Measurements from ENCODE around the gene PPP2R3C.

DNA sequence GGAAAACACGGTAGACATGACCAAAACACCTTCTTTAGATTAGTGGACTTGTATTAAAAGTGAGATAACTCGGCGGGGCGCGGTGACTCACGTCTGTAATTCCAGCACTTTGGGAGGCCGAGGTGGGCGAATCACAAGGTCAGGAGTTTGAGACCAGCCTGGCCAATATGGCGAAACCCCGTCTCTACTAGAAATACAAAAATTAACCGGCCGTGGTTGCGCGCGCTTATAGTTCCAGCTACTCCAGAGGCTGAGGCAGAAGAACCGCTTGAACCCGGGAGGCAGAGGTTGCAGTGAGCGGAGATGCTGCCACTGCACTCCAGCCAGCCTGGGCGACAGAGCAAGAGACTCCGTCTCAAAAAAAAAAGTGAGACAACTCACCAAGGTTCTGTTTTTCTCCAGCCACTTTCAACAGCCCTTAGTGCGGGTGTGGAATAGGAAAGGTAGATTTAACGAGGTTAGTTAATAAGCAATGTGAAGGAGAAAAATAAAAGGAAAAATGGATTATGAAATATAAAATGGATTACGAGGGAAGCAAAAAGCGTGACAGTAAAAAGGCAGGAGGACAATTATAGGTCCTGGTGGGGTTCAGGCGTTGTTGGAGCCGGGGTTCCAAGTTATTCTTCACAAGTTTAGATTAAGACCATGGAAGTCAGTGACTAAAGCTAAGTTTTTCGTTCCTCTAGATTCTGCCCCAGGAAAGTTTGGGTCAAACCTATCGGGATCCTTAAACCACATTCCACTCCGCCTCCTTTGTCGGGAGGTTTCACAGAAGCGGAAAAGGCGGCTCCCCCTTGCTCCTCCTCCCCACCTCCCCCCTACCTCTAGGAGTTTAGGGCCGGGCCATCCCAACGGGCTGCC is 534 bp downstream of the PPP2R3C start:
- no peak for TF ChIP-seq CREB1 (CRISPR knock-in tag; IDR thresholded peaks at IDR 0.05; ENCODE audit: low read depth)
- TF ChIP-seq POLR2AphosphoS5 (IDR thresholded peaks at IDR 0.05; ENCODE audit: low read depth) = peak; percentile 72
- TF ChIP-seq, protein P1, sequence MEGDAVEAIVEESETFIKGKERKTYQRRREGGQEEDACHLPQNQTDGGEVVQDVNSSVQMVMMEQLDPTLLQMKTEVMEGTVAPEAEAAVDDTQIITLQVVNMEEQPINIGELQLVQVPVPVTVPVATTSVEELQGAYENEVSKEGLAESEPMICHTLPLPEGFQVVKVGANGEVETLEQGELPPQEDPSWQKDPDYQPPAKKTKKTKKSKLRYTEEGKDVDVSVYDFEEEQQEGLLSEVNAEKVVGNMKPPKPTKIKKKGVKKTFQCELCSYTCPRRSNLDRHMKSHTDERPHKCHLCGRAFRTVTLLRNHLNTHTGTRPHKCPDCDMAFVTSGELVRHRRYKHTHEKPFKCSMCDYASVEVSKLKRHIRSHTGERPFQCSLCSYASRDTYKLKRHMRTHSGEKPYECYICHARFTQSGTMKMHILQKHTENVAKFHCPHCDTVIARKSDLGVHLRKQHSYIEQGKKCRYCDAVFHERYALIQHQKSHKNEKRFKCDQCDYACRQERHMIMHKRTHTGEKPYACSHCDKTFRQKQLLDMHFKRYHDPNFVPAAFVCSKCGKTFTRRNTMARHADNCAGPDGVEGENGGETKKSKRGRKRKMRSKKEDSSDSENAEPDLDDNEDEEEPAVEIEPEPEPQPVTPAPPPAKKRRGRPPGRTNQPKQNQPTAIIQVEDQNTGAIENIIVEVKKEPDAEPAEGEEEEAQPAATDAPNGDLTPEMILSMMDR (conservative IDR thresholded peaks at IDR 0.05; ENCODE audit: low read depth in 2 of 2) = no peak
- no peak for TF ChIP-seq EZH2phosphoT487 (IDR thresholded peaks at IDR 0.05; ENCODE audit: unreplicated experiment)
- no peak for TF ChIP-seq EZH2 (IDR thresholded peaks at IDR 0.05; ENCODE audit: low read depth, unreplicated experiment)
- TF ChIP-seq, protein P2, sequence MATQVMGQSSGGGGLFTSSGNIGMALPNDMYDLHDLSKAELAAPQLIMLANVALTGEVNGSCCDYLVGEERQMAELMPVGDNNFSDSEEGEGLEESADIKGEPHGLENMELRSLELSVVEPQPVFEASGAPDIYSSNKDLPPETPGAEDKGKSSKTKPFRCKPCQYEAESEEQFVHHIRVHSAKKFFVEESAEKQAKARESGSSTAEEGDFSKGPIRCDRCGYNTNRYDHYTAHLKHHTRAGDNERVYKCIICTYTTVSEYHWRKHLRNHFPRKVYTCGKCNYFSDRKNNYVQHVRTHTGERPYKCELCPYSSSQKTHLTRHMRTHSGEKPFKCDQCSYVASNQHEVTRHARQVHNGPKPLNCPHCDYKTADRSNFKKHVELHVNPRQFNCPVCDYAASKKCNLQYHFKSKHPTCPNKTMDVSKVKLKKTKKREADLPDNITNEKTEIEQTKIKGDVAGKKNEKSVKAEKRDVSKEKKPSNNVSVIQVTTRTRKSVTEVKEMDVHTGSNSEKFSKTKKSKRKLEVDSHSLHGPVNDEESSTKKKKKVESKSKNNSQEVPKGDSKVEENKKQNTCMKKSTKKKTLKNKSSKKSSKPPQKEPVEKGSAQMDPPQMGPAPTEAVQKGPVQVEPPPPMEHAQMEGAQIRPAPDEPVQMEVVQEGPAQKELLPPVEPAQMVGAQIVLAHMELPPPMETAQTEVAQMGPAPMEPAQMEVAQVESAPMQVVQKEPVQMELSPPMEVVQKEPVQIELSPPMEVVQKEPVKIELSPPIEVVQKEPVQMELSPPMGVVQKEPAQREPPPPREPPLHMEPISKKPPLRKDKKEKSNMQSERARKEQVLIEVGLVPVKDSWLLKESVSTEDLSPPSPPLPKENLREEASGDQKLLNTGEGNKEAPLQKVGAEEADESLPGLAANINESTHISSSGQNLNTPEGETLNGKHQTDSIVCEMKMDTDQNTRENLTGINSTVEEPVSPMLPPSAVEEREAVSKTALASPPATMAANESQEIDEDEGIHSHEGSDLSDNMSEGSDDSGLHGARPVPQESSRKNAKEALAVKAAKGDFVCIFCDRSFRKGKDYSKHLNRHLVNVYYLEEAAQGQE (IDR thresholded peaks at IDR 0.05; ENCODE audit: unreplicated experiment) = no peak
- no peak for TF ChIP-seq ZNF331 (CRISPR knock-in tag; IDR thresholded peaks at IDR 0.05; ENCODE audit: low read depth)
- TF ChIP-seq, protein P3, sequence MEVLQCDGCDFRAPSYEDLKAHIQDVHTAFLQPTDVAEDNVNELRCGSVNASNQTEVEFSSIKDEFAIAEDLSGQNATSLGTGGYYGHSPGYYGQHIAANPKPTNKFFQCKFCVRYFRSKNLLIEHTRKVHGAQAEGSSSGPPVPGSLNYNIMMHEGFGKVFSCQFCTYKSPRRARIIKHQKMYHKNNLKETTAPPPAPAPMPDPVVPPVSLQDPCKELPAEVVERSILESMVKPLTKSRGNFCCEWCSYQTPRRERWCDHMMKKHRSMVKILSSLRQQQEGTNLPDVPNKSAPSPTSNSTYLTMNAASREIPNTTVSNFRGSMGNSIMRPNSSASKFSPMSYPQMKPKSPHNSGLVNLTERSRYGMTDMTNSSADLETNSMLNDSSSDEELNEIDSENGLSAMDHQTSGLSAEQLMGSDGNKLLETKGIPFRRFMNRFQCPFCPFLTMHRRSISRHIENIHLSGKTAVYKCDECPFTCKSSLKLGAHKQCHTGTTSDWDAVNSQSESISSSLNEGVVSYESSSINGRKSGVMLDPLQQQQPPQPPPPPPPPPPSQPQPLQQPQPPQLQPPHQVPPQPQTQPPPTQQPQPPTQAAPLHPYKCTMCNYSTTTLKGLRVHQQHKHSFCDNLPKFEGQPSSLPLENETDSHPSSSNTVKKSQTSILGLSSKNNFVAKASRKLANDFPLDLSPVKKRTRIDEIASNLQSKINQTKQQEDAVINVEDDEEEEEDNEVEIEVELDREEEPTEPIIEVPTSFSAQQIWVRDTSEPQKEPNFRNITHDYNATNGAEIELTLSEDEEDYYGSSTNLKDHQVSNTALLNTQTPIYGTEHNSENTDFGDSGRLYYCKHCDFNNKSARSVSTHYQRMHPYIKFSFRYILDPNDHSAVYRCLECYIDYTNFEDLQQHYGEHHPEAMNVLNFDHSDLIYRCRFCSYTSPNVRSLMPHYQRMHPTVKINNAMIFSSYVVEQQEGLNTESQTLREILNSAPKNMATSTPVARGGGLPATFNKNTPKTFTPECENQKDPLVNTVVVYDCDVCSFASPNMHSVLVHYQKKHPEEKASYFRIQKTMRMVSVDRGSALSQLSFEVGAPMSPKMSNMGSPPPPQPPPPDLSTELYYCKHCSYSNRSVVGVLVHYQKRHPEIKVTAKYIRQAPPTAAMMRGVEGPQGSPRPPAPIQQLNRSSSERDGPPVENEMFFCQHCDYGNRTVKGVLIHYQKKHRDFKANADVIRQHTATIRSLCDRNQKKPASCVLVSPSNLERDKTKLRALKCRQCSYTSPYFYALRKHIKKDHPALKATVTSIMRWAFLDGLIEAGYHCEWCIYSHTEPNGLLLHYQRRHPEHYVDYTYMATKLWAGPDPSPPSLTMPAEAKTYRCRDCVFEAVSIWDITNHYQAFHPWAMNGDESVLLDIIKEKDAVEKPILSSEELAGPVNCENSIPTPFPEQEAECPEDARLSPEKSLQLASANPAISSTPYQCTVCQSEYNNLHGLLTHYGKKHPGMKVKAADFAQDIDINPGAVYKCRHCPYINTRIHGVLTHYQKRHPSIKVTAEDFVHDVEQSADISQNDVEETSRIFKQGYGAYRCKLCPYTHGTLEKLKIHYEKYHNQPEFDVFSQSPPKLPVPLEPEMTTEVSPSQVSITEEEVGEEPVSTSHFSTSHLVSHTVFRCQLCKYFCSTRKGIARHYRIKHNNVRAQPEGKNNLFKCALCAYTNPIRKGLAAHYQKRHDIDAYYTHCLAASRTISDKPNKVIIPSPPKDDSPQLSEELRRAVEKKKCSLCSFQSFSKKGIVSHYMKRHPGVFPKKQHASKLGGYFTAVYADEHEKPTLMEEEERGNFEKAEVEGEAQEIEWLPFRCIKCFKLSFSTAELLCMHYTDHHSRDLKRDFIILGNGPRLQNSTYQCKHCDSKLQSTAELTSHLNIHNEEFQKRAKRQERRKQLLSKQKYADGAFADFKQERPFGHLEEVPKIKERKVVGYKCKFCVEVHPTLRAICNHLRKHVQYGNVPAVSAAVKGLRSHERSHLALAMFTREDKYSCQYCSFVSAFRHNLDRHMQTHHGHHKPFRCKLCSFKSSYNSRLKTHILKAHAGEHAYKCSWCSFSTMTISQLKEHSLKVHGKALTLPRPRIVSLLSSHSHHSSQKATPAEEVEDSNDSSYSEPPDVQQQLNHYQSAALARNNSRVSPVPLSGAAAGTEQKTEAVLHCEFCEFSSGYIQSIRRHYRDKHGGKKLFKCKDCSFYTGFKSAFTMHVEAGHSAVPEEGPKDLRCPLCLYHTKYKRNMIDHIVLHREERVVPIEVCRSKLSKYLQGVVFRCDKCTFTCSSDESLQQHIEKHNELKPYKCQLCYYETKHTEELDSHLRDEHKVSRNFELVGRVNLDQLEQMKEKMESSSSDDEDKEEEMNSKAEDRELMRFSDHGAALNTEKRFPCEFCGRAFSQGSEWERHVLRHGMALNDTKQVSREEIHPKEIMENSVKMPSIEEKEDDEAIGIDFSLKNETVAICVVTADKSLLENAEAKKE (CRISPR knock-in tag; IDR thresholded peaks at IDR 0.05) = no peak
